GM18858 (cell line): ENCODE data around the gene TRIM65.
"Not testable (repeated sequence)": the region's sequence is repeated elsewhere in the genome, so short reads cannot be mapped to it uniquely, and the experiment has no call there.

ENCODE experiments used
- ATAC-seq: cut with Tn5 transposase; IDR thresholded peaks from one replicate; pipeline ENCODE4 v1.9.1; 2021; ENCODE audit not compliant: unreplicated experiment

TRIM65 gene

DNA sequence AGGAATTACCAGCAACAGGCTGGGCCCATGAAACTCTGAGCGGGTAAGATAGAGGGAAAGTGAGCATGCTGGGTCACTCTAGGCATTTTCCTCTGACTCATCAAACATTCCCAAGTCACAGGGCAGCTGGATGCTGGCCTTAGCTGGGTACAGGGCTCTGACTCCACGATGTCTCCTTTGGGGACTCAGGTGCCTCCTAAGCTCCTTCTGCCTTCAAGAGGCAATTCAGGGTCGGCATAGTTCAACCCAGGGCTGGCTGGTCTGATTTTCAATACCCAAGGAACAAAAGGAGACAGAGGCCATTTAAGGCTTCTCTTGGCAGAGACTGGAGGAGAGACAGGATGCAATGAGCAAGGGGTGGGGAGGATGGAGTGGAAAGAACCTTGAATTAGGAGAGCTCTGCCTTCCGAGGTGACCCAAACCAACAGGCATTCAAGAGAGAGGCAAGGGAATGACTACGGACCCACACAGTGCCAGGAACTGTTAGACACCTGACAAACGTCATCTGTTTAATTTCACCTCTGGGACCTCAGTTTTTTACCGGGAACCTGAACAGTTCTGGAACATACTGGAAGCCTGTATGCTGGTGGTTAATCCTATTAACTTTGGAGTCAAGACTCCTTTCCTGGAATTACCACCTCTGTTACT lies 42.5 kb downstream of the TRIM65 start:
- no peak for ATAC-seq

- no peak for ATAC-seq
Measured at GRCh38 chr17:75853433-75853832, 43.3 kb downstream of the TRIM65 start.

GRCh38 chr17:75851693-75851991 lies 45.1 kb downstream of the TRIM65 start:
- ATAC-seq: not testable (repeated sequence)

DNA sequence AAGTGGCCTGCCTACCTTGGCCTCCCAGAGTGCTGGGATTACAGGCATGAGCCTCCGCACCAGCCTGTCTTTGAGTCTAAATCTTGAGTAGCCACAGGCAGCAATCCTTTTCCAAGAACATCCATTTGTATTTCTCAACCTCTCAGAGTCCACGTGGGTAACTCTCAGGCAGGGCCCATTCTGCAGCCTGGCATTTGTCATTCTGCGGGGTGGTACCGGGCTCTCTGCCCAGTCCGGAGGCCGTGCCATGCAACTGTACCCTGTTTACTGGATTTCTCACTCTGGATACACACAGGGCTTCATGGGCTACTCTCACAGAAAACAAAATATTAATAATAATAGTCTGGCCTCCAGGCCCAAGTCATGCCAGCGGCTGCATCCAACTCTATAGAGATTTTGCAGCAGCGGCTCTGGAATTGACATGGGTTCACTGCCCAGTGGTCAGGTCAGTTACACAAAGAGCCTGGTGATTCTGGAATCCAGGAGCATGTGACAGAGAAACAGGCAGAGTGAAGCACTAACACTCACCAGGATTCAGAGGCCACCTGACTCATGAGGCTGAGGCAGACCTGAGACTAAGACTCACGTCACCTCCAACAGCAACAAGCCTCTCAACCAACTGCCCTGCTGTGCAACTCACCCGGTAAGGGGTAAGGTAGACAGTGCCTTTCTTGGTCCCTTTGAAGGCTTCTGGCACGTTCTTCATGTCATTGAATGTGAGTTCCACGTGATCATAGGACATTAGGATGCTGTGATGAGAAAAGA lies 45.6 kb downstream of the TRIM65 start:
- ATAC-seq: no peak

DNA sequence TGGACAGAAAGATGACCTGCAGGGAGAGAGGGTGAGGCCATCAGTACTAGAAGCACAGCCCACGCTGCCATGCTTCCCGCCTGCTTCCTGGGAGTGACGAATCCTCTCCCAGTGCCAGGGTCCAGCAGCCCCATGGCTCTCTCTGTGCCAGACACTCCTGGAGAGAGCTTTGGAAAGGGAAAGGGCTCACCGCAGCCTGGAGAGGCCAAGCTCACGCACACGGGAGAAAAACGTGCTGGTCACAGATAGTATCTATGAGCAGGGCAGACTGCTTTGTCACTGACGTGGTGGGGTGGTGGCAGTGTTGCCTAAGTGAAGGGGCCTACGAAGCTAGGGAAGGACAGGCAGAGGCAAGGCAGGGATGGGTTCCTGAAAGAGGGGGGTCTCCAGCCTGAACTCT lies 47.0 kb downstream of the TRIM65 start:
- ATAC-seq: no peak

- ATAC-seq: no peak
Measured at GRCh38 chr17:75849279-75849646, 47.5 kb downstream of the TRIM65 start.

- ATAC-seq: no peak
Measured at GRCh38 chr17:75848523-75849278, 48.0 kb downstream of the TRIM65 start.

DNA sequence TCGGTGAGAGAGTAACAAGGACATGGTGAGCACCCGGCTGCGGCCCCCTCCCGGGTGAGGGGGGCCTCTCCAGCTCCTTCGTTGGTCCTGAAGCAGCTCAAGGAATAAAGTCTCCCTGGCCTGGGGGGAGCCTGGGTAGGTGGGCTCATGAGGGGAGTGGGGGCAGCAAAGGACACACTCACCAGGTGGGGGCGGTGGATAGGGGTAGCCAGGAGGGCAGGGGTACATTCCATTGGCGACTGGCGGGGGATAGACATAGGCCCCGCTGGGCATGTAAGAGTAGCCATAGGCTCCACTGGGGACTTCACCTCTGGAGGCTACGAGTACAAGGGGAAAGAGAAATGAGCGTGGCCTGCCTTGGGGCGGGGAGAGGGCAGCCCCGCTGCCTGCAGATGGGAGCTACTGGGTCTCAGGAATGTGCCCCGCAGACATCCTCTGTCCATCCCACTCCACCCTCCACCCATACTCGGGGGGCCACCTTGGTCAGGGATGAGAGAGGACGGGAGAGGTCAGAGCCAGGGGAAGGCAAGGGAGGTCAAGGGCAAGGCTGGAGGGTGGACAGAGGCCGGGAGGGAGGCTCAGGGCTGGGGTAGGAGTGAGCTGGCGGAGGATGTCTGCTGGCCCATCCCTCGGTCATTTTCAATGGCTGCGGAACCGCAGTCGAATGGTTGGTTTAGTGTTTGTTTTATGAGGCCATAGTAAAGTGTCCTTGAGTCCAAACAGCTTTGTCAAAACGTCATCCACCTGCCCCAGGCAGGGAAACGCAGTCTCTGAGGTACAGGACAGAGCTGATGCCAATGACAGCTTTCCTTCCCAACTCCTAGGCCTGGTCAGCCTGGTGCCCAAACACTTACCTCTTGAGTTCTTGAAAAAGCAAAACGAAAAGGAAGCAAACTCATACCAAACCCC lies 48.9 kb downstream of the TRIM65 start:
- no peak for ATAC-seq

- ATAC-seq: no peak
Measured at GRCh38 chr17:75846692-75847613, 49.8 kb downstream of the TRIM65 start.

DNA sequence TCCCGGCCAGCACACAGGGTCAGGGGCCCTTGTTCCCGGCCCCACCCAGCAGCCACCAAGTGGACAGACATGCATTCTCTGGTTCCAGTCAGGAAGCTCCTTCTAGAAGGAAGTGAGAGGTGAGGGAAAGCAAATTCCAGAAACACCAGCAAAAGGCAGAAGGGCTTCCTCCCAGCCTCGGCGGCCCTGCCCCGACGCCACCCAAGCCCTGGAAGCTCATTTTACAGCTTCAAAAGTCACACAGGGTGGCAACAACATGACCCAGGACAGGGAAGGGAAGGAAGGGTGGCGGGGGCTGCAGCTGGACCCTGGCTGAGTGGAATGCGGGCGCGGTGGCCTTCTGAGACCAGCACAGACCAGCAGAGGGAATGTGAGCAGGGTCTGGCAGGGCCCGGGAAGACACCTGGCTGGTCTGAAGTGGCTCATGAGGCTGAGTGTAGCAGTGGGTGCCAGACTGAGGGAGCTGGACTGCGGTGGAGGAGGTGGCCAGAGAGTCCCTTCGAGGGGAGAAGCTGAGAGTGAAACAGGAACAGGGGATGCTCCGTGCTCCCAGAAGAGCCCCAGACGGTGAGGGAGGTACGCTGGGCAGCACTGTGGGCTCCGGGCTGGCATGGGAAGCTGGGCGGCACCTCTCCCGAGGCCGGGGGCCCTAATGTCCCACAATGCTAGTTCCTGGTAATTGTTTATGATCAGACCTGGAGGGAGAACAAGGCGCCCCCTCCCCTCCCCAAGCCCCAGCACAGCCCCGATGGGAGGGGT lies 50.6 kb downstream of the TRIM65 start:
- ATAC-seq: no peak

DNA sequence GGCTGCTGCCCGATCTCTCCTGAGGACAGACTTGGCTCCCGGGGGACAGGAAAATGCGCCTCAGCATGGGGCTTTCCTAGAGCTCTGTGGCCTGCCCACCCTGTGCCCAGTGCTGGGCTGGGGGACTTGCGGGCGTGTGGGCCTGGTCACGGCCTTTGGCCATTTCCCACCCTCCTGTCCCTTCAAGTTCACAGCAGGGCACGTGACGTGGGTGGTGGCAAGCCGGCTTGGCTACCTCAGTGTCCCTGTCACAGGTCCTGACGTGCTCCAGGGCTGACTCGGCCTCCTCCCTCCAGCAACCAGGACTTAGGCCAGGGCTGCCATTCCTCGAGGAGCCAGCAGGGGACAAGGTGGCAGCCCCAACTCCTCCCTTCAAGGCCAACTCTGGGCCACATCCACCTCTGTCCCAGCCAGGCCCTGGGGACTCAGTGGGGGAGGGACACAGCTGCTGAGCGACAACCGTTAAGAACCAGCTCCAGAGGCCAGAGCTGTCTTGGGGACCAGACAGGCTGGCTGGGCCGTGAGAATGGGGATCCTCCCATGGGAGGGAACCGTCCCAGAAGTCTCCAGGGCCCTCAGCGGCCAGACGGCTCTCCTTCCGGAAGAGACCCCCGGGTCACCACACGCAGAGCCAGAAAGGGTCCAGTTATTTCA lies 51.6 kb downstream of the TRIM65 start:
- no peak for ATAC-seq

DNA sequence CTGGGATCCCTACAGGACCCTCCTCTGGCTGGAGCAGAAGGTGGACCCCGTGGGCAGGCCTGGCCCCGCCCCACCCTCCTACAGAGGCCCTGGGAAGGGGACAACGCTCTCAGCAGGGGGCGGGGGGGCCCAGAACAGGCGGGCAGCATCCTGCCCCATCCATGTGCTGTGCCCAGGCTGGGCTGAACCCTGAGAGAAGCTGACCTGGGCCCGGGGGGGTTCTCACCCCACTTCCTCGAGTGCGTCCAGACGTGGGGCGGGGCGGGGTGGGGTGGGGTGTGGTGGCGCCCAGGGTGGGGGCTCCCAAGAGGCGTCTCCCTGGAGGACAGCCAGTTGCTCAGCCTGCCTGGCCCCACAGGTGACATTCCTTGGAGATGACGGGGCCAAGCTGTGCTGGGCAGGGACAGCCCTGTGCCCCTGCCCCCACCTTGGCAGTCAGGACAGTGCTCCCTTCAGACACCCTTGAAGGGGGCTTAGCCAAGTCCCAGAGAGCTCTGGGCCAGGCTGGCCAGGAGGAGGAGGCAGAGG lies 52.2 kb downstream of the TRIM65 start:
- ATAC-seq: no peak

DNA sequence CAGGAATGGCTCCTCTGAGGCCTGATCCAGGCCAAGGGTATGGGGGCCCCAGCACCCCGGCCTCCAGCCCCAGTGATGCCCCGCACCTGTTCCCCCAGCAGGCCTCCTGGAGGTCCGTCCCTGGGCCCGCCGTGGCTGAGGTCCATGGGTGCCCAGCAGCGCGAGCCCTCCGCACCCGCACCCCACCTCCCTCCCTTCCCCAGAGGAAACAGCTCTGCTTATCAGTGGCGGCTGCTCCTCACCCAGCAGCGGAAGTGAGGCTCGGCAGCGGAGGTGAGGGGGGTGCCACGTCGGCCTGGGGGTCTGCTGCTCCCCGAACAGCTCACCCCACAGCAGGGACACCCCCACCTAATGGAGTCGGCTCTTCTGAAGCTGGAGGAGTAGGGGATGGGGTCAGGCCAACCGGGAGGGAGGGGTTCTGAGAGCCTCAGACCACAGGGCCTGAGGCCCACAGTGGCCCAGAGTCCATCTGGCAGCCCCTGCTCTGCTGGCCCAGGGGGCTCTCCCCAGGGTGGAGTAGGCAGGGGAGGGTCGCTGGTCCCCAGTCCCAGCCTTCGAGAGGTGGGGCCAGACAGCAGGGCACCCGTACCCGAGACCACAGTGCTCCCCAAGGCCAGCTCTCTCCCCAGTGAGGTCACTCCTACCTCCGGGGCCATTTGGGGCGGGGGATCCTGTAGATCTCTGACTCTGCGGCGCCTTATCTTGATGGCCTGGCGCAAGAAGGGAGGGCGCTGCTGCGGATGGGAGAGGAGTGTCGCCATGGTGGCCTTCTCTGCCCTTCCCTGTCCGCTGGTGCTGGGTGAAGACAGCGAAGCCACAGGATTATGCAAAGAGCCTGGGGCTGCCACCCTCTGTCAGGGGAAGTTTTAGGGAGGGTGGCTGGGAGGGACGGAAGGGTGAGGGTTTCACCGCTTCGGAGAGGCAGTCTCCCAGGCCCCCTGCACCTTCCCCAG lies 52.9 kb downstream of the TRIM65 start, which contains the start of gene UNC13D:
UNC13D (minus strand) TSS at position 828 of the 953 bp plus-strand sequence; CDS start at position 761, 67 bp downstream.
- no peak for ATAC-seq

- ATAC-seq: no peak
Measured at GRCh38 chr17:75842963-75843576, 53.7 kb downstream of the TRIM65 start.

DNA sequence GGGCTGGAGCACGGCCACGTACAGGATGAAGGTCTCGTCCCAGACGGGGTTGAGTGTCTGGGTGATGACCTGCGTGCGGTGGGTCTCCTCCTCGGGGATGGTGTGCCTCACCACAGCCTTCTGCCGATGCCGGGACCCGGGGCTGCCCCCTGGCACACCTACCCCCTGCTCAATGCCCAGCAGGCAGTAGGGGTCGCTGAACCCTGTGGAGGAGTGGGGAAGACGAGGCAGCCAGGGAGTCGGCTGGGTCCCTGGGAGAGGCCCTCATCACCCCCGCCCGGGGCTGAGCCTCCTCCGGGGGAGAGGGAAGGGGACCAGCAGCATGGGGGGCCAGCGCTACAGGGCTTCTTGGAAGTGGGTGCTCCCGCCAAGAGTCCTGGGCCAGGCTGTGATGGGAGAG lies 54.3 kb downstream of the TRIM65 start:
- ATAC-seq: no peak

- no peak for ATAC-seq
Measured at GRCh38 chr17:75840799-75841164, 56.0 kb downstream of the TRIM65 start.
